DOHH2 (cell line): ENCODE data around the gene PANK3.

ENCODE experiments used
- CTCF ChIP-seq: fragments of 200-600 bp; sonication (generic); IDR thresholded peaks from one replicate; pipeline ENCODE4 v1.5.1; 2014; ENCODE audit warnings: antibody characterized with exemption, mild to moderate bottlenecking, low read depth, low read length; ENCODE audit not compliant: poor library complexity, severe bottlenecking
- EZH2phosphoT487 ChIP-seq: fragments of 200-600 bp; sonication (generic); IDR thresholded peaks from 2 replicates; pipeline ENCODE4 v1.6.1; 2017; ENCODE audit warnings: borderline replicate concordance, mild to moderate bottlenecking, antibody characterized with exemption, low read length, moderate library complexity, mixed read lengths

GRCh38 chr5:168502563-168503237 lies 76.5 kb downstream of the PANK3 start:
- TF ChIP-seq CTCF (no peak), EZH2phosphoT487 (no peak)
